OCI-LY1 (cell line): ENCODE data around the gene SERGEF.

Experiments
- H2AFZ ChIP-seq: fragments of 200-600 bp; sonication (generic), shearing (Covaris generic); 2 replicates; pipeline ENCODE4 v1.6.0; 2014; ENCODE audit warnings: antibody characterized with exemption, mild to moderate bottlenecking, low read length
- H3F3A ChIP-seq: fragments of 200-600 bp; sonication (generic), shearing (Covaris generic); 2 replicates; pipeline ENCODE4 v1.6.0; 2014; ENCODE audit warnings: mild to moderate bottlenecking, antibody characterized with exemption, low read length, moderate library complexity; ENCODE audit not compliant: insufficient read depth
- H3K27ac ChIP-seq: fragments of 200-600 bp; sonication (generic); 2 replicates; pipeline ENCODE4 v1.5.1; 2014; ENCODE audit warnings: low read length, mixed run types, mild to moderate bottlenecking, low read depth; ENCODE audit not compliant: poor library complexity, severe bottlenecking
- H3K27me3 ChIP-seq: fragments of 200-600 bp; sonication (generic); 2 replicates; pipeline ENCODE4 v1.6.0; 2014; ENCODE audit warnings: antibody characterized with exemption, mild to moderate bottlenecking, low read length, moderate library complexity; ENCODE audit not compliant: insufficient read depth
- H3K36me3 ChIP-seq: fragments of 200-600 bp; sonication (generic); 2 replicates; pipeline ENCODE4 v1.6.1; 2014; ENCODE audit warnings: mild to moderate bottlenecking, antibody characterized with exemption, low read length, moderate library complexity, mixed read lengths; ENCODE audit not compliant: insufficient read depth
- H3K4me1 ChIP-seq: fragments of 200-600 bp; sonication (generic); 2 replicates; pipeline ENCODE4 v1.5.1; 2014; ENCODE audit warnings: mild to moderate bottlenecking, low read length, moderate library complexity; ENCODE audit not compliant: insufficient read depth, severe bottlenecking
- H3K4me2 ChIP-seq: fragments of 200-600 bp; sonication (generic), shearing (Covaris generic); 2 replicates; pipeline ENCODE4 v1.6.1; 2014; ENCODE audit warnings: low read length
- H3K4me3 ChIP-seq: fragments of 200-600 bp; sonication (generic); 2 replicates; pipeline ENCODE4 v1.5.1; 2014; ENCODE audit warnings: low read length, low read depth, mild to moderate bottlenecking, mixed read lengths; ENCODE audit not compliant: poor library complexity, severe bottlenecking
- H3K79me2 ChIP-seq: fragments of 200-600 bp; shearing (Covaris generic); 2 replicates; pipeline ENCODE4 v1.6.1; 2016; ENCODE audit warnings: mixed run types, low read length, mixed read lengths; ENCODE audit not compliant: insufficient read depth
- H3K9ac ChIP-seq: fragments of 200-600 bp; sonication (generic), shearing (Covaris generic); 2 replicates; pipeline ENCODE4 v1.6.1; 2014; ENCODE audit warnings: mild to moderate bottlenecking, low read length, mixed read lengths
- H3K9me2 ChIP-seq: fragments of 200-600 bp; sonication (generic), shearing (Covaris generic); 2 replicates; pipeline ENCODE4 v1.6.1; 2014; ENCODE audit warnings: low read depth, mild to moderate bottlenecking, low read length, mixed read lengths
- H3K9me3 ChIP-seq: fragments of 200-600 bp; shearing (Covaris generic); 2 replicates; pipeline ENCODE4 v1.6.1; 2014; ENCODE audit warnings: low read length, mixed read lengths
- H4K20me1 ChIP-seq: fragments of 200-600 bp; sonication (generic), shearing (Covaris generic); 2 replicates; pipeline ENCODE4 v1.6.0; 2016; ENCODE audit warnings: mild to moderate bottlenecking, low read length; ENCODE audit not compliant: insufficient read depth
- CTCF ChIP-seq: fragments of 200-600 bp; sonication (generic), shearing (Covaris generic); IDR thresholded peaks from 2 replicates; pipeline ENCODE4 v1.5.1; 2017; ENCODE audit warnings: mild to moderate bottlenecking, antibody characterized with exemption, low read length, moderate library complexity, mixed read lengths
- EZH2 ChIP-seq: fragments of 200-600 bp; sonication (generic), shearing (Covaris generic); IDR thresholded peaks from 2 replicates; pipeline ENCODE4 v1.8.0; 2017; ENCODE audit warnings: borderline replicate concordance, mixed run types, mild to moderate bottlenecking, antibody characterized with exemption, low read length, moderate library complexity, mixed read lengths

Gene SERGEF

DNA sequence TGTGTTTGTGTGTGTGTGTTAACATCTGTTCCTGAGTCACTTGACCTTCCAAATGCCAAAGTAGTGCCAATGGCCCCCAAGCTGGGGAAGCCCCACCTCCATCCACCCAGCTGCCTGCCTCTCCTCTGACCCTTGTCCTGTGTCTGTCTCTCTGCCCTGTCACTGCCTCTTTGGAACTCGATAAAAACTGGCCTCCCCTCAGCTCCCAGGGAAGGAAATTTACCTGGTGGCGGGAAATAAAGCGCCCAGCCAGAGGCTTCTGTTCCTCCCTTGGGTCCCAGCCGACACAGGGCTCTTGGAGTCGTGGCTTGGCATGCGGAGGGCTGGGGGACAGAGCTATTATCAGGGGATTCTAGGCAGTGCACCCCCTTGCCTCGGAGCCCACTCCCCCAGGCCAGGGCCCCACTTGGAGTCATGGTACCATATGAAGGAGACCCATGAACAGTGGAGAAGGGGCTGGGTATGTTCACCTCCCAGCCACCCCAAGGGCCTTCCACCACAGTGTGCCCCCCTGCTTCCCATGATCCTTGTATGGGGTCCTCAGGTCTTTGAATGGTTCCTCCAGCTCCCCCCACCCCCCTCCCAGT, 272.1 kb downstream of the SERGEF start:
- Histone ChIP-seq H3K79me2 (no peaks in the 10 kb centered on the region), H3K27ac (no peak overlapping the region), H3K36me3 (no peaks in the 10 kb centered on the region), H3K4me1 (no peaks in the 10 kb centered on the region), H3F3A (no peaks in the 10 kb centered on the region), H4K20me1 (no peaks in the 10 kb centered on the region), H3K9me3 (no peaks in the 10 kb centered on the region), H3K27me3 (no peaks in the 10 kb centered on the region), H3K9ac (no peak overlapping the region), H3K4me2 (no peak overlapping the region), H2AFZ (no peak overlapping the region), H3K4me3 (no peak overlapping the region), H3K9me2 (no peaks in the 10 kb centered on the region)
- TF ChIP-seq CTCF (no peak), EZH2 (no peak)

- H3K79me2 ChIP-seq: no peaks in the 10 kb centered on the region
- no peaks in the 10 kb centered on the region for H3K4me1 ChIP-seq
- H3K9ac ChIP-seq: no peak overlapping the region
- no peaks in the 10 kb centered on the region for H3F3A ChIP-seq
- no peaks in the 10 kb centered on the region for H4K20me1 ChIP-seq
- H3K9me3 ChIP-seq: no peaks in the 10 kb centered on the region
- no peak overlapping the region for H2AFZ ChIP-seq
- H3K27ac ChIP-seq: no peak overlapping the region
- no peak overlapping the region for H3K4me3 ChIP-seq
- no peaks in the 10 kb centered on the region for H3K9me2 ChIP-seq
- no peaks in the 10 kb centered on the region for H3K36me3 ChIP-seq
- TF ChIP-seq EZH2: no peak
- no peak for TF ChIP-seq CTCF
- no peaks in the 10 kb centered on the region for H3K27me3 ChIP-seq
- H3K4me2 ChIP-seq: no peak overlapping the region
These were observed 272.9 kb downstream of the SERGEF start for GRCh38 chr11:17739945-17740338.

DNA sequence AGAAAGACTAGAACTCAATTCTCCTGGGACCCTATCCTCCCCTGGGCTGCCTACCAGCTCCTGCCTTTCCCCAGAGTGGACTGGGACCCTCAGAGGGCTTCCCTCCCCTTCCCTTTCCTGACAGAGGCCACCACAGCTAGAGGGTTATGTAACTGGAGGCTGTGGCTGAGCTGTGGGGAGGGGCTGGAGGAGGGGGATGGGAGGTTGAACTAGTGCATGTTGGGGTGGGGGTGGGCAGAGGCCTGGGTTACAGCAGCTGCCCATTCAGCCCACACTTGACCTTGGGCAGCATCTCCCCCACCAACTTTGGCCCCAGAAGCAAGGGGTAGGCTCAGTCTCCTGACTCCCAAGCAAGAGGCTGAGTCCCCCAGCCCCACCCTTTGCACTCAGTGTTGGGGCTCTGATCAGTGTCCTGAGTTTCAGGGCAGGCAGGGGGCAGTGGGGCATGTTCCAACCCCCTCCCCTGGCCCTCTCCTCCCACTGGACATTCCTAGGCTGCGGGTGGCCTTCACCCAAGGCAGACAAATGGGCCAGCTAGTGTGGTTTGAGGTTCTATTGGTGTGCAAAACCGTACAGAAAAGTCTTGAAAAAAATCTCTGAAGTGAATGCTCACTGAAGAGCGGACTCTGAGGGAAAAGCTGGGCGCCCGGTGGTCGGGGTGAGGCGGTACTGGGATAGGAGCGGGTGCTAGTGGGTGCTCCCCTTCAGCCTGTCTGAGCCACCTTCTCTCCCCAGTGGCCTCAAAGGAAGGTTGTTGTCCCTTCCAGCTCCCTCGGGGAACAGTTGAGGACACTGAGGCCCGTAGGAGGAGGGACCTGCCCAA, 274.5 kb downstream of the SERGEF start:
- Histone ChIP-seq H3K9ac (no peak overlapping the region), H3K79me2 (no peaks in the 10 kb centered on the region), H3K36me3 (no peaks in the 10 kb centered on the region), H4K20me1 (no peaks in the 10 kb centered on the region), H3K4me1 (peaks cover 4% of the 10 kb centered on the region), H3K4me2 (no peak overlapping the region), H3K9me3 (no peaks in the 10 kb centered on the region), H3K27me3 (no peaks in the 10 kb centered on the region), H3K27ac (no peak overlapping the region), H2AFZ (no peak overlapping the region), H3K4me3 (no peak overlapping the region), H3F3A (no peaks in the 10 kb centered on the region), H3K9me2 (no peaks in the 10 kb centered on the region)
- TF ChIP-seq CTCF (no peak), EZH2 (no peak)
